H1 (cell line): ENCODE data around the gene VARS2. TPM values are rescaled to one million over a fixed set of nuclear protein-coding genes. Genes with fewer than 3 reads are reported as not detected.

Experiments
- RNF2 ChIP-seq: fragments of 200-900, 300-1000 bp; sonication (generic); IDR thresholded peaks from 2 replicates; pipeline ENCODE4 v1.7.1; 2016; ENCODE audit warnings: borderline replicate concordance, low read depth, mild to moderate bottlenecking, antibody characterized with exemption, low read length; ENCODE audit not compliant: poor library complexity, severe bottlenecking; ENCODE audit errors: missing control alignments
- TBP ChIP-seq: IDR thresholded peaks from 2 replicates; pipeline ENCODE4 v1.6.1; 2011; ENCODE audit warnings: low read depth, low read length, improper control_type of control experiment
- polyA plus RNA-seq, 7 experiments: library from polyadenylated mRNA; depleted of rRNA in 3 of 7; stranded (reverse) in 5 of 7; unstranded in 2 of 7; fragments of >200 nt in 5 of 7; fragments of 200-250 nt in 2 of 7; gene quantifications; 1 replicate in 5 of 7; 2 replicates in 1 of 7; 4 replicates in 1 of 7; pipeline versions ENCODE4 v1.2.1 to v1.2.3, GENCODE V29; 2011 to 2013; ENCODE audit warnings: missing spikeins in 2 of 7, mixed read lengths in 2 of 7
- total RNA-seq: library from RNA; stranded (reverse); fragmentation: NEBNext Ultra II Directional; extraction: Animal tissue kit (Norgen Biotek cat#: 25700); gene quantifications from 2 replicates; pipeline ENCODE4 v1.2.1, GENCODE V29; 2021

VARS2 gene
- total and polyA plus RNA-seq, 2 of the 8 experiments (the other 6 are each of a cell fraction or from before 2014, with no cell fraction given): 26.8 to 47.7 TPM

GRCh38 chr6:30972816-30973215, 58.8 kb downstream of the VARS2 start (continued):
- no peak for TF ChIP-seq RNF2
- TF ChIP-seq TBP: no peak
